Right renal cortex interstitium (tissue), 3 donors: ENCODE measurements around the gene RERG. TPM values are rescaled to one million over a fixed set of nuclear protein-coding genes. Genes with fewer than 3 reads are reported as not detected.

Experiments
- polyA plus RNA-seq, 3 donors: library from polyadenylated mRNA; unstranded; fragments of 120-200 nt; gene quantifications; one replicate each; pipeline ENCODE4 v1.2.1, GENCODE V29; 2013; ENCODE audit not compliant: insufficient read length in 3 of 3

RERG gene
- polyA plus RNA-seq, 3 donors, result 38.4 to 41.9 (median 39.1) TPM

Other genes starting within 250 kb of the RERG start
- not detected for gene PDE6H, start 248.4 kb downstream of the RERG start, polyA plus RNA-seq
- 100 to 1,000 TPM; 253 to 290 (median 270) TPM for gene PTPRO, start 101.1 kb upstream of the RERG start, polyA plus RNA-seq